Smooth muscle cell (in vitro differentiated cells): ENCODE measurements around the gene GTF3C1. TPM values are rescaled to one million over a fixed set of nuclear protein-coding genes. Genes with fewer than 3 reads are reported as not detected.

ENCODE experiments used
- DNase-seq: peaks from one replicate; lab custom pipeline; 2025; ENCODE audit not compliant: unreplicated experiment; lab: John Stamatoyannopoulos, UW
- H2AFZ ChIP-seq: fragments of 200-600 bp; sonication (generic); 2 replicates; pipeline ENCODE4 v1.6.0; 2016; ENCODE audit warnings: antibody characterized with exemption, low read depth, mild to moderate bottlenecking
- H3F3A ChIP-seq: fragments of 200-600 bp; sonication (generic); 2 replicates; pipeline ENCODE4 v1.6.0; 2017; ENCODE audit warnings: antibody characterized with exemption, low read depth
- H3K27ac ChIP-seq: fragments of 200-600 bp; sonication (generic); 2 replicates; pipeline ENCODE4 v1.5.1; 2016; ENCODE audit warnings: low read depth, mild to moderate bottlenecking
- H3K27me3 ChIP-seq: fragments of 200-600 bp; sonication (generic); 2 replicates; pipeline ENCODE4 v1.6.1; 2016; ENCODE audit warnings: low read depth, mild to moderate bottlenecking
- H3K36me3 ChIP-seq: fragments of 200-600 bp; sonication (generic); 2 replicates; pipeline ENCODE4 v1.5.1; 2016; ENCODE audit warnings: low read depth
- H3K4me1 ChIP-seq: fragments of 200-600 bp; sonication (generic); 2 replicates; pipeline ENCODE4 v1.5.1; 2016; ENCODE audit warnings: low read depth
- H3K4me2 ChIP-seq: fragments of 200-600 bp; sonication (generic); 2 replicates; pipeline ENCODE4 v1.6.0; 2016; ENCODE audit warnings: mild to moderate bottlenecking
- H3K4me3 ChIP-seq: fragments of 200-600 bp; sonication (generic); 2 replicates; pipeline ENCODE4 v1.5.1; 2016; ENCODE audit warnings: mild to moderate bottlenecking
- H3K79me2 ChIP-seq: fragments of 200-600 bp; sonication (generic); 2 replicates; pipeline ENCODE4 v1.6.0; 2016; ENCODE audit warnings: low read depth, mild to moderate bottlenecking
- H3K9ac ChIP-seq: fragments of 200-600 bp; sonication (generic); 2 replicates; pipeline ENCODE4 v1.6.0; 2016; ENCODE audit warnings: low read depth
- H3K9me3 ChIP-seq: fragments of 200-600 bp; sonication (generic); replicated peaks from 2 replicates; pipeline ENCODE4 v1.5.1; 2016; ENCODE audit warnings: low read depth
- H4K20me1 ChIP-seq: fragments of 200-600 bp; sonication (generic); 2 replicates; pipeline ENCODE4 v1.6.0; 2016; ENCODE audit warnings: low read depth
- WGBS: methylation state at CpG from one replicate; pipeline ENCODE4 v1.1.7; 2016; ENCODE audit warnings: low lambda C conversion rate; 5-methylcytosine and 5-hydroxymethylcytosine counted together
- polyA plus RNA-seq: library from polyadenylated mRNA; unstranded; fragments of >200 nt; fragmentation: Nextera tagmentation; extraction: Ambion mirVana; gene quantifications from 2 replicates; pipeline ENCODE4 v1.2.1, GENCODE V29; 2016
- total RNA-seq: library from RNA; depleted of rRNA; stranded (reverse); fragments of >200 nt; gene quantifications from 2 replicates; pipeline ENCODE4 v1.2.3, GENCODE V29; 2014
- TF ChIP-seq, protein P1 (sequence below): fragments of 200-600 bp; sonication (generic); IDR thresholded peaks from 2 replicates; pipeline ENCODE4 v1.5.1; 2017; ENCODE audit warnings: borderline replicate concordance, mild to moderate bottlenecking, antibody characterized with exemption; ENCODE audit not compliant: insufficient read depth, poor library complexity, severe bottlenecking

GTF3C1 gene
- total and polyA plus RNA-seq, 2 experiments from 2014 or later = 47.6 to 78.5 TPM

DNA sequence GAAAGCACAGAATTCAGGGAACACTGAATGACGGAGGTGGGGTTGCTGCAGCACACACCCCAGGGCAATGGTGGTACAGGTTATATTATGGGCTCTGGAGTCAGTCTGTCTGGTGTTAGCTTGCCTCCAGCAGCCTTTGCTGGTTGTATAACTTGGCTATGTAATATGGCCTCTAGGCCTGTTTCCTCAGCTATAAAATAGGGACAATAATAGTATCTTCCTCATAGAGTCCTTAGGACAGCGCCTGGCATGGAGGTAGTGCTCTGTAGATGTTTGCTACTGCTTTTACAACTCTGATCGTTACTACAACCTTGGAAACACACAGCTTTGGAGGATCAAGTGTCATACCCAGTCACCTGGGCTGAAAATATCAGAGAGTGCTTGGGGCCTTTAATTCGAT lies 31.5 kb downstream of the GTF3C1 start:
- peaks cover 19% of the 10 kb centered on the region for H3K36me3 ChIP-seq
- TF ChIP-seq, protein P1, sequence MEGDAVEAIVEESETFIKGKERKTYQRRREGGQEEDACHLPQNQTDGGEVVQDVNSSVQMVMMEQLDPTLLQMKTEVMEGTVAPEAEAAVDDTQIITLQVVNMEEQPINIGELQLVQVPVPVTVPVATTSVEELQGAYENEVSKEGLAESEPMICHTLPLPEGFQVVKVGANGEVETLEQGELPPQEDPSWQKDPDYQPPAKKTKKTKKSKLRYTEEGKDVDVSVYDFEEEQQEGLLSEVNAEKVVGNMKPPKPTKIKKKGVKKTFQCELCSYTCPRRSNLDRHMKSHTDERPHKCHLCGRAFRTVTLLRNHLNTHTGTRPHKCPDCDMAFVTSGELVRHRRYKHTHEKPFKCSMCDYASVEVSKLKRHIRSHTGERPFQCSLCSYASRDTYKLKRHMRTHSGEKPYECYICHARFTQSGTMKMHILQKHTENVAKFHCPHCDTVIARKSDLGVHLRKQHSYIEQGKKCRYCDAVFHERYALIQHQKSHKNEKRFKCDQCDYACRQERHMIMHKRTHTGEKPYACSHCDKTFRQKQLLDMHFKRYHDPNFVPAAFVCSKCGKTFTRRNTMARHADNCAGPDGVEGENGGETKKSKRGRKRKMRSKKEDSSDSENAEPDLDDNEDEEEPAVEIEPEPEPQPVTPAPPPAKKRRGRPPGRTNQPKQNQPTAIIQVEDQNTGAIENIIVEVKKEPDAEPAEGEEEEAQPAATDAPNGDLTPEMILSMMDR = no peak
- no peak overlapping the region for H3K9ac ChIP-seq
- H3K4me1 ChIP-seq = no peaks in the 10 kb centered on the region
- H3K4me3 ChIP-seq = no peak overlapping the region
- H3K27ac ChIP-seq = no peak overlapping the region
- peaks cover 25% of the 10 kb centered on the region for H4K20me1 ChIP-seq
- H3K79me2 ChIP-seq = peaks cover 5% of the 10 kb centered on the region
- no peak overlapping the region for H3K4me2 ChIP-seq
- no peaks in the 10 kb centered on the region for H3K9me3 ChIP-seq
- H3F3A ChIP-seq = no peaks in the 10 kb centered on the region
- no peak overlapping the region for H2AFZ ChIP-seq
- WGBS = 94% methylated on average over 4 of the region's 4 CpGs
- H3K27me3 ChIP-seq = no peaks in the 10 kb centered on the region
- DNase-seq = no peak

DNA sequence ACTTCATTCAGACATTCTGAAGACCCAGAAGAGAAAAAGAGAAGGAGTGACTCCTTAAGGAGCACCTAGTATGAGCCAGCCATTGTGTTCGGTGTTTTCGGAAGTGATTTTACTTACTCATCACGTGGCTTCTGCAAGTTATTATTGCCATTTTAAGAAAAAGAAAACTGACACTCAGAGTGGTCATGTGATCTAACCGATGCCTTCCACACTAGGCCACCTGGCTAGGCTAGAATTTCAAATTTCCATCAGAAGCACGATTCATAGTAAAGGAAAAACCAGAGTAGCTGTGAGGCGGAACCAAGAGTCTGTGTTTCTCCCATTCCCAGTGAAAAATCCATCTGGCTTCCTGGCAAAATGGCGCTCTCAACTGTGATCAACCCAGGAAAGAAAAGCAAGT lies 32.0 kb downstream of the GTF3C1 start:
- Histone ChIP-seq H3K9ac (no peak overlapping the region), H3K27me3 (no peaks in the 10 kb centered on the region), H4K20me1 (peaks cover 25% of the 10 kb centered on the region), H3F3A (no peaks in the 10 kb centered on the region), H2AFZ (no peak overlapping the region), H3K36me3 (peaks cover 15% of the 10 kb centered on the region), H3K4me3 (no peak overlapping the region), H3K4me1 (no peaks in the 10 kb centered on the region), H3K4me2 (no peak overlapping the region), H3K79me2 (peaks cover 5% of the 10 kb centered on the region), H3K9me3 (no peaks in the 10 kb centered on the region), H3K27ac (no peak overlapping the region)
- WGBS = 97% methylated on average over 7 of the region's 7 CpGs
- TF ChIP-seq, protein P1 = no peak
- DNase-seq = no peak

GRCh38 chr16:27516365-27516764 lies 33.3 kb downstream of the GTF3C1 start:
- TF ChIP-seq, protein P1 = no peak
- Histone ChIP-seq H3K79me2 (no peaks in the 10 kb centered on the region), H3K27me3 (no peaks in the 10 kb centered on the region), H3K27ac (no peak overlapping the region), H4K20me1 (peaks cover 25% of the 10 kb centered on the region), H3K4me3 (no peak overlapping the region), H3K36me3 (peaks cover 11% of the 10 kb centered on the region), H3K9ac (no peak overlapping the region), H2AFZ (no peak overlapping the region), H3K4me1 (no peaks in the 10 kb centered on the region), H3K4me2 (no peak overlapping the region), H3F3A (no peaks in the 10 kb centered on the region), H3K9me3 (no peaks in the 10 kb centered on the region)
- DNase-seq = no peak
- WGBS = 89% methylated on average over 11 of the region's 11 CpGs

DNA sequence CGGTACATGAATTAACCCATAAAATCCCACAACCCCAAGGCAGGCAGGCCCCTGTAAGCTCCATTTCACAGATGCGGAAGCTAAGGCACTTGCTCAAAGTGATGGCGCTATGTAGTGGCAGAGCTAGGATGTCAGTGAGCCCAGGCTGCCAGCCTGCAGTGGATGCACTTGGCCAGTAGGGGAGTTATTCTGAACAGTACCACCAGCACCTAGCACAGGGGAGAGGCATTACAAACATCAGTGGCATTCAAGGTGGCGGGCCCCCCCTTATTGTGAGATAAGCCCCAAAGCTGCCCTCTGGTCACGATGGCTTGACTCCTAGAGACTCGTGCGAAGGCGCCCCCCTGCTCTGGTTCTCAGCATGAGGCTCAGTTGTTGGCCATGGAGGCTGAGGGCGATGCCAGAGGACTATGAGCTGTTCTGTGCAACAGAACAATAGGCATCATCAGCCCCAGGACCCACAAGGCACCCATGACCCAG lies 33.8 kb downstream of the GTF3C1 start:
- TF ChIP-seq, protein P1 = peak; percentile 46
- Histone ChIP-seq H3K4me2 (no peak overlapping the region), H3K27me3 (no peaks in the 10 kb centered on the region), H3K36me3 (peaks cover 12% of the 10 kb centered on the region), H3K27ac (no peak overlapping the region), H3K9me3 (no peaks in the 10 kb centered on the region), H3K79me2 (no peaks in the 10 kb centered on the region), H3K4me1 (no peaks in the 10 kb centered on the region), H4K20me1 (peaks cover 25% of the 10 kb centered on the region), H2AFZ (no peak overlapping the region), H3F3A (no peaks in the 10 kb centered on the region), H3K4me3 (no peak overlapping the region), H3K9ac (no peak overlapping the region)
- DNase-seq = no peak
- WGBS = 96% methylated on average over 9 of the region's 9 CpGs
